ENCODE measurements around the gene DNMT3A.

DNMT3A gene

GRCh38 chr2:25238920-25239319 lies 102.8 kb downstream of the DNMT3A start:
- TF ChIP-seq CTCF (conservative IDR thresholded peaks at IDR 0.05; ENCODE audit: control insufficient read depth, insufficient read depth, low read depth, low read length): no peak

GRCh38 chr2:25237764-25238163 lies 104.0 kb downstream of the DNMT3A start:
- TF ChIP-seq CTCF (conservative IDR thresholded peaks at IDR 0.05; ENCODE audit: control insufficient read depth, insufficient read depth, low read depth, low read length): no peak
- DNase-seq (ENCODE audit: low read depth): no peak
- H3K4me3 ChIP-seq (ENCODE audit: control insufficient read depth, low read depth, low read length): no peak overlapping the region

More at GRCh38 chr2:25238920-25239319, 102.8 kb downstream of the DNMT3A start:
- H3K4me3 ChIP-seq (ENCODE audit: control insufficient read depth, low read depth, low read length): no peak overlapping the region
- no peak for DNase-seq (ENCODE audit: low read depth)

GRCh38 chr2:25236736-25237135 lies 105.0 kb downstream of the DNMT3A start:
- H3K4me3 ChIP-seq (ENCODE audit: control insufficient read depth, low read depth, low read length): no peak overlapping the region
- DNase-seq (ENCODE audit: low read depth): no peak
- no peak for TF ChIP-seq CTCF (conservative IDR thresholded peaks at IDR 0.05; ENCODE audit: control insufficient read depth, insufficient read depth, low read depth, low read length)

GRCh38 chr2:25234738-25235137 lies 107.0 kb downstream of the DNMT3A start:
- no peak for TF ChIP-seq CTCF (conservative IDR thresholded peaks at IDR 0.05; ENCODE audit: control insufficient read depth, insufficient read depth, low read depth, low read length)
- DNase-seq (ENCODE audit: low read depth): no peak
- no peak overlapping the region for H3K4me3 ChIP-seq (ENCODE audit: control insufficient read depth, low read depth, low read length)

- DNase-seq (ENCODE audit: low read depth): no peak
- no peak overlapping the region for H3K4me3 ChIP-seq (ENCODE audit: control insufficient read depth, low read depth, low read length)
- no peak for TF ChIP-seq CTCF (conservative IDR thresholded peaks at IDR 0.05; ENCODE audit: control insufficient read depth, insufficient read depth, low read depth, low read length)
These were observed 107.7 kb downstream of the DNMT3A start for GRCh38 chr2:25233916-25234605.

- TF ChIP-seq CTCF (conservative IDR thresholded peaks at IDR 0.05; ENCODE audit: control insufficient read depth, insufficient read depth, low read depth, low read length): no peak
- H3K4me3 ChIP-seq (ENCODE audit: control insufficient read depth, low read depth, low read length): no peak overlapping the region
- DNase-seq (ENCODE audit: low read depth): no peak
These were observed 109.4 kb downstream of the DNMT3A start for GRCh38 chr2:25232248-25232825.

Data from fibroblast of mammary gland (primary cell).